ENCODE data around the gene RAPSN.

Gene RAPSN

DNA sequence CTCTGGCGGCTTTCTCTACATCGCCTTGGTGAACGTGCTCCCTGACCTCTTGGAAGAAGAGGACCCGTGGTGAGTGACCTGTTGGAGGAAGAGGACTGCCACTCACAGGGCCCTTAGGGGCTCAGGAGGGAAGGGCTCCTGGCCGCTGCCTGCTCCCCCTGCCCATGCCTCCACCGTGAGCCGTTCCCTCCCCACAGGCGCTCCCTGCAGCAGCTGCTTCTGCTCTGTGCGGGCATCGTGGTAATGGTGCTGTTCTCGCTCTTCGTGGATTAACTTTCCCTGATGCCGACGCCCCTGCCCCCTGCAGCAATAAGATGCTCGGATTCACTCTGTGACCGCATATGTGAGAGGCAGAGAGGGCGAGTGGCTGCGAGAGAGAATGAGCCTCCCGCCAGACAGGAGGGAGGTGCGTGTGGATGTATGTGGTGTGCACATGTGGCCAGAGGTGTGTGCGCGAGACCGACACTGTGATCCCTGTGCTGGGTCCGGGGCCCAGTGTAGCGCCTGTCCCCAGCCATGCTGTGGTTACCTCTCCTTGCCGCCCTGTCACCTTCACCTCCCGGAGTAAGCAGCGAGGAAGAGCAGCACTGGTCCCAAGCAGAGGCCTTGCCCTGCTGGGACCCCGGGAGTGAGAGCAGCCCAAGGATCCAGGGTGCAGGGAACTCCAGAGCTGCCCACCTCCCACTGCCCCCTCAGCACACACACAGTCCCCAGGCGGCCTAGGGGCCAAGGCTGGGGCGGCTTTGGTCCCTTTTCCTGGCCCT is 33.7 kb downstream of the RAPSN start:
- no peak for DNase-seq (ENCODE audit: low read depth)
- TF ChIP-seq, protein P1, sequence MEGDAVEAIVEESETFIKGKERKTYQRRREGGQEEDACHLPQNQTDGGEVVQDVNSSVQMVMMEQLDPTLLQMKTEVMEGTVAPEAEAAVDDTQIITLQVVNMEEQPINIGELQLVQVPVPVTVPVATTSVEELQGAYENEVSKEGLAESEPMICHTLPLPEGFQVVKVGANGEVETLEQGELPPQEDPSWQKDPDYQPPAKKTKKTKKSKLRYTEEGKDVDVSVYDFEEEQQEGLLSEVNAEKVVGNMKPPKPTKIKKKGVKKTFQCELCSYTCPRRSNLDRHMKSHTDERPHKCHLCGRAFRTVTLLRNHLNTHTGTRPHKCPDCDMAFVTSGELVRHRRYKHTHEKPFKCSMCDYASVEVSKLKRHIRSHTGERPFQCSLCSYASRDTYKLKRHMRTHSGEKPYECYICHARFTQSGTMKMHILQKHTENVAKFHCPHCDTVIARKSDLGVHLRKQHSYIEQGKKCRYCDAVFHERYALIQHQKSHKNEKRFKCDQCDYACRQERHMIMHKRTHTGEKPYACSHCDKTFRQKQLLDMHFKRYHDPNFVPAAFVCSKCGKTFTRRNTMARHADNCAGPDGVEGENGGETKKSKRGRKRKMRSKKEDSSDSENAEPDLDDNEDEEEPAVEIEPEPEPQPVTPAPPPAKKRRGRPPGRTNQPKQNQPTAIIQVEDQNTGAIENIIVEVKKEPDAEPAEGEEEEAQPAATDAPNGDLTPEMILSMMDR (conservative IDR thresholded peaks at IDR 0.05; ENCODE audit: low read depth, low read length), result no peak
- no peak overlapping the region for H3K4me3 ChIP-seq (ENCODE audit: low read depth, low read length)

DNA sequence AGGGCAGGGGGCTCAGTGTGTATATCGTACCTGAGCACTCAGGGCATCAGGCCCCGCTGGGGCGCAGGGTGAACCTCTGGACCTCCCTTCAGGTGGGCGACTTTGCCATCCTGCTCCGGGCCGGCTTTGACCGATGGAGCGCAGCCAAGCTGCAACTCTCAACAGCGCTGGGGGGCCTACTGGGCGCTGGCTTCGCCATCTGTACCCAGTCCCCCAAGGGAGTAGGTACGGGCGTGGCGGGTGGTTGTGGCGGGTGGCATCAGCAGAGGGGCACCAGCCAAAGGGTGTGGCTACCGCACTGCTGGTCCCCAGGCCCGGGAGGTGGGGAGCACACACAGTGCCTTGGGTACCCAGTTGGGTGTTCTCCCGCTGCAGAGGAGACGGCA is 34.3 kb downstream of the RAPSN start:
- TF ChIP-seq, protein P1 (conservative IDR thresholded peaks at IDR 0.05; ENCODE audit: low read depth, low read length), result no peak
- no peak overlapping the region for H3K4me3 ChIP-seq (ENCODE audit: low read depth, low read length)
- DNase-seq (ENCODE audit: low read depth), result no peak

DNA sequence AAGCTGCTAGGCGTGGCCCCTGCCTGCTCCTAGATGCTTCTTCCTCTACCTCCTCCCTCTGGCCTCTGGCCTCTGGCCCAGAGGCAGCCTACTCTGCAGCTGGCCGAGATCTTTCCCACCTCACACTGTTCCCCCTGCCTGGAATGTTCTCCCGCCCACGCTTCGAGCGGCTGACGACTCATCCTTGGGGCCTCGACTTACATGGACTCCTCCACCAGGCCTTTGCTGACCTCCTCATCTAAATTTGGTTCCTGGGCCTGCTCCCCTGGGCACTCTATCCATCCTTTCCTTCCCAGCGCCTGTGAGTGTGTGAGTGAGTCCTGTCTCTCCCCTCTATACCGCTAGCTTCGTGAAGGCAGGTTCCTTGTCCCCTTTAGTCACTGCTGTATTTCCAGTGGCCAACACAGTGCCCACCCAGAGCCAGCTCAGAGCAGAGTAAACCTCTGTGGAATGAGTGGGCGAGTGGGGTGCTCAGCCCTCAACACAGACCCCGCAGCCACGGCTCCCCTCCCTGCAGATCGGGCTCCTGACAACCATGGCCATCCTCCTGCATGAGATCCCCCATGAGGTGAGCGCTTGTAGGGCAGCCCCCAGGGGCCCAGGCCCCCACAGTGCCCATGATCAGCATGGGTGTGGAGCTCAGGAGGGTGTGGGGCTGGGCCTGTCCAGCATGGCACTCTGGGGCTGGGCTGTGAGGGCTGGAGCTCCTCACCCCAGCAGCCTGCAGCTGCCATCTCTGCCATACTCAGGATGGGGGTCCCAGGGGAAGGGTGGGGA is 34.8 kb downstream of the RAPSN start:
- no peak overlapping the region for H3K4me3 ChIP-seq (ENCODE audit: low read depth, low read length)
- TF ChIP-seq, protein P1 (conservative IDR thresholded peaks at IDR 0.05; ENCODE audit: low read depth, low read length), result no peak
- DNase-seq (ENCODE audit: low read depth), result peak; percentile 59

DNA sequence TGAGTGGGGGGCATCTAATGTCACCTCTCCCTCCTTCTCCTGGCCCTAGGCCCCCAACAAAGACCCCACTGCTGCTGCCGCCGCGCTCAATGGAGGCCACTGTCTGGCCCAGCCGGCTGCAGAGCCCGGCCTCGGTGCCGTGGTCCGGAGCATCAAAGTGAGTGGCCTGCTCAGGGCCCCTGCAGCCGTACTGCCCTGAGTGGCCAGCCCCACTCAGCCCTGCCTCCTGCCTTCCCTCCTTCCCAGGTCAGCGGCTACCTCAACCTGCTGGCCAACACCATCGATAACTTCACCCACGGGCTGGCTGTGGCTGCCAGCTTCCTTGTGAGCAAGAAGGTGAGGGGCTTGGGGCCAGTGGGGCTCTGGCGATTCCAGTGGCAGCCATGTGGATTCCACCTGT is 35.6 kb downstream of the RAPSN start:
- H3K4me3 ChIP-seq (ENCODE audit: low read depth, low read length), result no peak overlapping the region
- DNase-seq (ENCODE audit: low read depth), result no peak
- TF ChIP-seq, protein P1 (conservative IDR thresholded peaks at IDR 0.05; ENCODE audit: low read depth, low read length), result no peak

DNA sequence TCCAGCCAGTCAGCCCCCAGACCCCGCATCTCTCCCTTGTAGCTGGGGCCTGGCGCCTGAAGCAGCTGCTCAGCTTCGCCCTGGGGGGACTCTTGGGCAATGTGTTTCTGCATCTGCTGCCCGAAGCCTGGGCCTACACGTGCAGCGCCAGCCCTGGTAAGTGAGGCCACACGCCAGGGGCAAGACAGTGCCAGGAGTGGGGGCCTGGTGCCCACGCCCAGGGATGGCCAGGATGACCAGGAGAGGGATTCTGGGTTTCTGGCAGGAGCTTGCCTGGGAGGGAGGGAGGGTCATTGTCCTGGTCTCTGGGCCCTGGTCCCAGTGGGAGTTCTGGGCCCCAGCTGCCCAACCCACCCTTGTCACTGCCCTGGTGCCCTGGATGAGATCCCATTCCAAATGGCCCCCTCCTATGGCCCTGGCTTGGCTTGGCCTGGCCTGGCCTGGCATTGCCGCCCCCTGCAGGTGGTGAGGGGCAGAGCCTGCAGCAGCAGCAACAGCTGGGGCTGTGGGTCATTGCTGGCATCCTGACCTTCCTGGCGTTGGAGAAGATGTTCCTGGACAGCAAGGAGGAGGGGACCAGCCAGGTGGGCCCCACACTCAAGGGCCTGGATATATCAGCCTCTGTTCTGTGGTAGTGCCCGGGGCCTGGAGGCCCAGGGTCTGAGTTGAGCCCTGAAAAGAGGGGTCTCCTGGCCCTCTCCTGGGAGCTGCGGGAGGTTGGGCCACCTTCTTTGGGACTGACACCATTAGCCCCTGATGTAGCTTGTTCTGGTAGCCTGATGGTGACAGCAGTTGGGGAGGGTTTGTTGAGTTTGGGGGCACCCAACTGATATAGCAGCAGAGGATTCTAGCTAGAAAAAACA is 36.8 kb downstream of the RAPSN start:
- TF ChIP-seq, protein P1 (conservative IDR thresholded peaks at IDR 0.05; ENCODE audit: low read depth, low read length), result peak; percentile 81
- no peak overlapping the region for H3K4me3 ChIP-seq (ENCODE audit: low read depth, low read length)
- peak; percentile 41 for DNase-seq (ENCODE audit: low read depth)

DNA sequence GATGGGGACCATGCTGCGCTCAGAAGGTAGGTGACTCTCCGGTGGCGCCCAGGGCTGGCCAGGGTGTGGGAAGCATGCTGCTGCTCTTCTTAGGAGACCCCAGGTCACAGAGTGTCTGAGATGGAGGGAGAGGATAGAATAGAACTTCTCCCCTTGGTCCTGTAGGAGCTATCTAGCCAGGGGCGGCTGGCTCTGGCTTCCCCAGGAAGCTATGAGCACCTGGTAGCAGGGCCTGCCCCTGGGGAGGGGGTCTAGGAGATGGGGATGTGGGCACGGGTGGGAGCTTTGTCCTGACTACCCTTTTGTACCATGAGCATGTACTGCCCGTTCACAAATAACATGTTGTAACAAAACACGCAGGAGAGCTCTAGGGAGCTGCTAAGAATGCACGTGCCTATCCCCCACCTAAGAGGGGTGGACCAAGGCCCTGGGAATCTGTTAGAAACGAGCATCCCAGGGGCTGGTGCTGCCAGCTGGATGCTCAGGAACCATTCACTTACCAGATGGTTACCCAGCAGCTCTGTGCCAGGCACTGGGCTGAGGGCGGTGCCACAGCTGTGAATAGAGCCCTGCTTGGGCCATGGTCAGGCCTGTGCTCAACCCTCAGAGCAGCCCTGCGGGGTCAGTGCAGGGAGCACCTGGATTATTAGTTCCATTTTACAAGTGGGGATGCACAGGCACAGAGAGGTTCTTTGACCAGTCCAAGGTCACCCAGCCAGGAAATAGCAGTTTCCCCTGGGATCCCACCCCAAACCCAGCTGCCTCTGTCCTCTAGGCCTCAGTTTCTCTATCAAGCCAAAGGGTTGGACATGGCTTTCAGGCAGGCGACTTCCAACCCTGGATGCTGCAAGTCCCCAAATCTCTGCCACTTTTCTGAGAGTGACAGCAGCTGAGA is 38.3 kb downstream of the RAPSN start:
- TF ChIP-seq, protein P1 (conservative IDR thresholded peaks at IDR 0.05; ENCODE audit: low read depth, low read length), result no peak
- H3K4me3 ChIP-seq (ENCODE audit: low read depth, low read length), result peak overlapping the region; percentile 70
- DNase-seq (ENCODE audit: low read depth), result no peak
